Kidney epithelial cell (primary cell): ENCODE data around the gene FAM13A. TPM values are rescaled to one million over a fixed set of nuclear protein-coding genes. Genes with fewer than 3 reads are reported as not detected.

Experiments
- DNase-seq: peaks from one replicate; pipeline ENCODE4 v3.0.0-alpha.2; 2010; ENCODE audit warnings: low read depth
- H3K27me3 ChIP-seq: 2 replicates; pipeline ENCODE4 v1.6.0; 2011; ENCODE audit warnings: low read length; ENCODE audit not compliant: control insufficient read depth, insufficient read depth
- H3K36me3 ChIP-seq: 2 replicates; pipeline ENCODE4 v1.5.1; 2011; ENCODE audit warnings: low read length; ENCODE audit not compliant: control insufficient read depth, insufficient read depth
- H3K4me3 ChIP-seq: 2 replicates; pipeline ENCODE4 v1.5.1; 2011; ENCODE audit warnings: low read depth, mild to moderate bottlenecking, control low read depth, low read length
- CTCF ChIP-seq: IDR thresholded peaks from 2 replicates; pipeline ENCODE4 v1.5.1; 2011; ENCODE audit warnings: mild to moderate bottlenecking, moderate library complexity, low read length, control low read depth, inconsistent platforms; ENCODE audit not compliant: insufficient read depth, poor library complexity, severe bottlenecking
- total RNA-seq: library from RNA; depleted of rRNA; stranded (reverse); fragments of >200 nt; gene quantifications from 2 replicates; pipeline ENCODE4 v1.2.3, GENCODE V29; 2015

Gene FAM13A
- total RNA-seq, 1 donor from 2014 or later: 3.4 TPM

GRCh38 chr4:89099034-89099433 is 42.0 kb upstream of the FAM13A start:
- H3K27me3 ChIP-seq: no peaks in the 10 kb centered on the region
- no peak for DNase-seq
- no peak overlapping the region for H3K4me3 ChIP-seq
- H3K36me3 ChIP-seq: no peaks in the 10 kb centered on the region
- no peak for TF ChIP-seq CTCF

GRCh38 chr4:89078300-89078699 is 21.3 kb upstream of the FAM13A start:
- DNase-seq: no peak
- no peak for TF ChIP-seq CTCF
- no peaks in the 10 kb centered on the region for H3K27me3 ChIP-seq
- no peak overlapping the region for H3K4me3 ChIP-seq
- H3K36me3 ChIP-seq: no peaks in the 10 kb centered on the region

GRCh38 chr4:89077761-89078160 is 20.8 kb upstream of the FAM13A start:
- TF ChIP-seq CTCF: no peak
- DNase-seq: no peak
- H3K27me3 ChIP-seq: no peaks in the 10 kb centered on the region

GRCh38 chr4:89072921-89073320 is 15.9 kb upstream of the FAM13A start:
- TF ChIP-seq CTCF: no peak
- DNase-seq: no peak
- Histone ChIP-seq H3K27me3 (no peaks in the 10 kb centered on the region), H3K36me3 (no peaks in the 10 kb centered on the region), H3K4me3 (no peak overlapping the region)

More at GRCh38 chr4:89077761-89078160, 20.8 kb upstream of the FAM13A start:
- H3K36me3 ChIP-seq: no peaks in the 10 kb centered on the region
- no peak overlapping the region for H3K4me3 ChIP-seq

GRCh38 chr4:89071311-89071710 is 14.3 kb upstream of the FAM13A start:
- no peaks in the 10 kb centered on the region for H3K36me3 ChIP-seq
- no peaks in the 10 kb centered on the region for H3K27me3 ChIP-seq
- TF ChIP-seq CTCF: no peak
- H3K4me3 ChIP-seq: no peak overlapping the region
- no peak for DNase-seq

GRCh38 chr4:89070041-89070440 is 13.1 kb upstream of the FAM13A start:
- Histone ChIP-seq H3K27me3 (no peaks in the 10 kb centered on the region), H3K36me3 (no peaks in the 10 kb centered on the region)
- no peak for DNase-seq

More at GRCh38 chr4:89070041-89070440, 13.1 kb upstream of the FAM13A start:
- no peak for TF ChIP-seq CTCF
- no peak overlapping the region for H3K4me3 ChIP-seq
